Esophagus muscularis mucosa (tissue), 4 donors: Measurements from ENCODE around the gene SALL3.

ENCODE experiments used
- EP300 ChIP-seq: sonication (generic); formaldehyde crosslinking; IDR thresholded peaks from one replicate; pipeline ENCODE4 v1.6.1; 2017; ENCODE audit warnings: antibody characterized with exemption
- POLR2AphosphoS5 ChIP-seq, 2 donors: sonication (generic); formaldehyde crosslinking; IDR thresholded peaks; one replicate each; pipeline ENCODE4 v1.6.1; 2017; ENCODE audit warnings: antibody characterized with exemption in 2 of 2
- TF ChIP-seq, protein P1 (sequence below), 3 experiments: fragments of 200-600 bp in 2 of 3; fragments of 450-650 bp in 1 of 3; sonication (generic) in 2 of 3; IDR thresholded peaks; one replicate each; pipeline ENCODE4 v1.5.1; 2017 to 2019; ENCODE audit warnings: antibody characterized with exemption in 3 of 3, mild to moderate bottlenecking in 2 of 3, moderate library complexity in 1 of 3

GRCh38 chr18:78979730-78980278 lies at the start of gene SALL3:
- TF ChIP-seq, protein P1, sequence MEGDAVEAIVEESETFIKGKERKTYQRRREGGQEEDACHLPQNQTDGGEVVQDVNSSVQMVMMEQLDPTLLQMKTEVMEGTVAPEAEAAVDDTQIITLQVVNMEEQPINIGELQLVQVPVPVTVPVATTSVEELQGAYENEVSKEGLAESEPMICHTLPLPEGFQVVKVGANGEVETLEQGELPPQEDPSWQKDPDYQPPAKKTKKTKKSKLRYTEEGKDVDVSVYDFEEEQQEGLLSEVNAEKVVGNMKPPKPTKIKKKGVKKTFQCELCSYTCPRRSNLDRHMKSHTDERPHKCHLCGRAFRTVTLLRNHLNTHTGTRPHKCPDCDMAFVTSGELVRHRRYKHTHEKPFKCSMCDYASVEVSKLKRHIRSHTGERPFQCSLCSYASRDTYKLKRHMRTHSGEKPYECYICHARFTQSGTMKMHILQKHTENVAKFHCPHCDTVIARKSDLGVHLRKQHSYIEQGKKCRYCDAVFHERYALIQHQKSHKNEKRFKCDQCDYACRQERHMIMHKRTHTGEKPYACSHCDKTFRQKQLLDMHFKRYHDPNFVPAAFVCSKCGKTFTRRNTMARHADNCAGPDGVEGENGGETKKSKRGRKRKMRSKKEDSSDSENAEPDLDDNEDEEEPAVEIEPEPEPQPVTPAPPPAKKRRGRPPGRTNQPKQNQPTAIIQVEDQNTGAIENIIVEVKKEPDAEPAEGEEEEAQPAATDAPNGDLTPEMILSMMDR (IDR thresholded peaks at IDR 0.05): no peak
- TF ChIP-seq POLR2AphosphoS5 (IDR thresholded peaks at IDR 0.05): no peak
- no peak for TF ChIP-seq EP300
